Measurements from ENCODE around the gene WDR5. TPM values are rescaled to one million over a fixed set of nuclear protein-coding genes. Genes with fewer than 3 reads are reported as not detected.

The WDR5 gene
- polyA plus RNA-seq, 2 of the 4 experiments (the other 2 are of a cell fraction): 37.9 to 46.0 TPM

- no peaks in the 10 kb centered on the region for H3K9me3 ChIP-seq
- no peak overlapping the region for H3K27ac ChIP-seq
- CTCF ChIA-PET: interaction anchor here (1.2 to 3.7 kb wide), 5 partner anchors 11 to 61 kb away, joined by 3 to 16 read pairs (median 4); no protein-coding TSS in a partner anchor
- DNase-seq (ENCODE audit: low read depth in 1 of 2, low spot score in 1 of 2) (no peak), FAIRE-seq (no peak), ATAC-seq (no peak)
- TF ChIP-seq ZNF302 (CRISPR knock-in tag; IDR thresholded peaks at IDR 0.05) (no peak), EP300 (IDR thresholded peaks at IDR 0.05) (no peak), MYC (IDR thresholded peaks at IDR 0.05; ENCODE audit: borderline replicate concordance, low read length) (no peak), KDM1A (IDR thresholded peaks at IDR 0.05; ENCODE audit: low read depth) (no peak), FOXS1 (CRISPR knock-in tag; IDR thresholded peaks at IDR 0.05) (no peak)
- no peak overlapping the region for H3K4me2 ChIP-seq
- POLR2A ChIA-PET: no interaction called here
- WGBS (ENCODE audit: missing lambda C conversion rate): 94% methylated on average over 20 of the region's 20 CpGs
- H3K4me1 ChIP-seq: no peaks in the 10 kb centered on the region
- H3K4me3 ChIP-seq: no peak overlapping the region
Observed at GRCh38 chr9:134159566-134160245, 23.8 kb downstream of the WDR5 start.

- ChIA-PET CTCF (interaction anchor here (1.3 to 3.5 kb wide), 4 partner anchors 8 to 282 kb away, joined by 3 to 10 read pairs (median 6); no protein-coding TSS in a partner anchor), POLR2A (no interaction called here)
- H3K9me3 ChIP-seq: no peaks in the 10 kb centered on the region
- 91% methylated on average over 14 of the region's 14 CpGs for WGBS (ENCODE audit: missing lambda C conversion rate)
- H3K4me3 ChIP-seq: no peak overlapping the region
- FAIRE-seq: no peak
- no peak overlapping the region for H3K27ac ChIP-seq
- no peak for ATAC-seq
- H3K4me2 ChIP-seq: no peak overlapping the region
- no peak for DNase-seq (ENCODE audit: low read depth in 1 of 2, low spot score in 1 of 2)
- TF ChIP-seq HOXA7 (CRISPR knock-in tag; IDR thresholded peaks at IDR 0.05): no peak
- TF ChIP-seq CHD4 (IDR thresholded peaks at IDR 0.05; ENCODE audit: borderline replicate concordance): no peak
- TF ChIP-seq CTCF (IDR thresholded peaks at IDR 0.05): no peak
- no peak for TF ChIP-seq ZFP36 (IDR thresholded peaks at IDR 0.05; ENCODE audit: borderline replicate concordance, partially characterized antibody)
- TF ChIP-seq MAFK (IDR thresholded peaks at IDR 0.05; ENCODE audit: partially characterized antibody): no peak
- no peak for TF ChIP-seq HOXB13 (CRISPR knock-in tag; IDR thresholded peaks at IDR 0.05; ENCODE audit: low read depth)
- TF ChIP-seq ESRRA (IDR thresholded peaks at IDR 0.05; ENCODE audit: borderline replicate concordance, low read length): no peak
- TF ChIP-seq KDM5A (IDR thresholded peaks at IDR 0.05): no peak
- no peak for TF ChIP-seq HES2 (IDR thresholded peaks at IDR 0.05)
- TF ChIP-seq HEYL (CRISPR knock-in tag; IDR thresholded peaks at IDR 0.05): no peak
- TF ChIP-seq CEBPB (IDR thresholded peaks at IDR 0.05): no peak
- TF ChIP-seq BCL3 (IDR thresholded peaks at IDR 0.05): no peak
- no peak for TF ChIP-seq HOXB5 (CRISPR knock-in tag; IDR thresholded peaks at IDR 0.05)
- no peak for TF ChIP-seq TFCP2L1 (CRISPR knock-in tag; IDR thresholded peaks at IDR 0.05)
- TF ChIP-seq ZSCAN20 (CRISPR knock-in tag; IDR thresholded peaks at IDR 0.05): no peak
- peaks cover 7% of the 10 kb centered on the region; the same call in 2 of the 3 replicates for H3K4me1 ChIP-seq
Observed at GRCh38 chr9:134161647-134162046, 25.8 kb downstream of the WDR5 start.

- WGBS (ENCODE audit: missing lambda C conversion rate): 88% methylated on average over 9 of the region's 9 CpGs
- H3K9me3 ChIP-seq: no peaks in the 10 kb centered on the region
- no peak overlapping the region for H3K4me3 ChIP-seq
- H3K4me2 ChIP-seq: no peak overlapping the region
- H3K27ac ChIP-seq: no peak overlapping the region
- DNase-seq (ENCODE audit: low read depth in 1 of 2, low spot score in 1 of 2) (no peak), ATAC-seq (no peak), FAIRE-seq (no peak)
- ChIA-PET CTCF (interaction anchor here (0.8 to 3.5 kb wide), 7 partner anchors 9 to 480 kb away, joined by 3 to 10 read pairs (median 3); no protein-coding TSS in a partner anchor), POLR2A (interaction anchor here (0.7 kb wide), 1 partner anchor 21 kb away, joined by 3 read pairs; no protein-coding TSS in a partner anchor)
- peaks cover 9% of the 10 kb centered on the region; the same call in 2 of the 3 replicates for H3K4me1 ChIP-seq
- TF ChIP-seq HMGXB4 (CRISPR knock-in tag; IDR thresholded peaks at IDR 0.05; ENCODE audit: borderline replicate concordance) (no peak), CHD4 (IDR thresholded peaks at IDR 0.05; ENCODE audit: borderline replicate concordance) (no peak), RAD21 (conservative IDR thresholded peaks at IDR 0.05 in 1 of 2, IDR thresholded peaks at IDR 0.05 in 1 of 2) (no peak), MAZ (IDR thresholded peaks at IDR 0.05; ENCODE audit: borderline replicate concordance, low read depth, low read length) (no peak), KDM5A (IDR thresholded peaks at IDR 0.05) (no peak), RNF2 (IDR thresholded peaks at IDR 0.05; ENCODE audit: borderline replicate concordance, low read depth) (no peak), HEYL (CRISPR knock-in tag; IDR thresholded peaks at IDR 0.05) (no peak), HOXB13 (CRISPR knock-in tag; IDR thresholded peaks at IDR 0.05; ENCODE audit: low read depth) (no peak), CBX8 (IDR thresholded peaks at IDR 0.05) (no peak), ATOH8 (CRISPR knock-in tag; IDR thresholded peaks at IDR 0.05; ENCODE audit: low read depth) (no peak), PHF8 (IDR thresholded peaks at IDR 0.05; ENCODE audit: borderline replicate concordance, low read depth) (no peak)
Observed at GRCh38 chr9:134162212-134162775, 26.4 kb downstream of the WDR5 start.

All from A549 (cell line).